Measurements from ENCODE around the gene IGF2.
"Not testable (repeated sequence)": the region's sequence is repeated elsewhere in the genome, so short reads cannot be mapped to it uniquely, and the experiment has no call there.

The IGF2 gene

DNA sequence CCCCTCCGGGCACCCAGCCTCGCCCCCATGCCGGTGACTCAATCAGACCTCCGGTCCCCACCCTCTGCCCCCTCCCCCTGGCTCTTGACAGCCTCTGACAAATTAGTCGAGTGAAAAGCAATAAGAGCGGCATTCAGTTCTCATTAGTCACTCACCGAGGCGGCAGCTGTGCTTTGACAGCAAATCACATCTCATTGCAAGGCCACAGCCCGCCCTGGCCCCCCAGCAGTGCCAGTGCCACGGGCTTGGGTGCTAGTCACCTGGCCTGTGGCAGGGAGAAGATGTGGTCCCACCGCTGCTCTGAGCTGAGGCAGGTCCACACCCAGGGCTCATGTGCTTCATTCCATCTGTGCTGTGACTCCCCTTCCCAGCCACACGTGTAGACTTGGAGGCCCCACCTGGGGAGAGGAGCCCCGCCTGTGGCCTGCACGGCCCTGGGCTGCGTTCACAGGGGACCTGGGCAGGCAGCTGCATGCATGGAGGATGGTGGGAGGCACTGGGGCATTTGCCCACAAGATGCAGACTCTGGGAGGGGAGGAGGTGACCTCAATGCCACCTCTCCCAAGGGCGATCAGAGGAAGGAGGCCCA, 39.8 kb upstream of the IGF2 start:
- Histone ChIP-seq H3K27me3 (replicated peaks; ENCODE audit: control insufficient read depth, insufficient read depth, low read length) (no peaks in the 10 kb centered on the region), H3K36me3 (ENCODE audit: control insufficient read depth, insufficient read depth, low read length) (no peaks in the 10 kb centered on the region), H3K4me3 (replicated peaks; ENCODE audit: low read depth, low read length) (no peak overlapping the region)
- DNase-seq (ENCODE audit: extremely low read depth, insufficient read length) = no peak
- TF ChIP-seq, protein P1, sequence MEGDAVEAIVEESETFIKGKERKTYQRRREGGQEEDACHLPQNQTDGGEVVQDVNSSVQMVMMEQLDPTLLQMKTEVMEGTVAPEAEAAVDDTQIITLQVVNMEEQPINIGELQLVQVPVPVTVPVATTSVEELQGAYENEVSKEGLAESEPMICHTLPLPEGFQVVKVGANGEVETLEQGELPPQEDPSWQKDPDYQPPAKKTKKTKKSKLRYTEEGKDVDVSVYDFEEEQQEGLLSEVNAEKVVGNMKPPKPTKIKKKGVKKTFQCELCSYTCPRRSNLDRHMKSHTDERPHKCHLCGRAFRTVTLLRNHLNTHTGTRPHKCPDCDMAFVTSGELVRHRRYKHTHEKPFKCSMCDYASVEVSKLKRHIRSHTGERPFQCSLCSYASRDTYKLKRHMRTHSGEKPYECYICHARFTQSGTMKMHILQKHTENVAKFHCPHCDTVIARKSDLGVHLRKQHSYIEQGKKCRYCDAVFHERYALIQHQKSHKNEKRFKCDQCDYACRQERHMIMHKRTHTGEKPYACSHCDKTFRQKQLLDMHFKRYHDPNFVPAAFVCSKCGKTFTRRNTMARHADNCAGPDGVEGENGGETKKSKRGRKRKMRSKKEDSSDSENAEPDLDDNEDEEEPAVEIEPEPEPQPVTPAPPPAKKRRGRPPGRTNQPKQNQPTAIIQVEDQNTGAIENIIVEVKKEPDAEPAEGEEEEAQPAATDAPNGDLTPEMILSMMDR (IDR thresholded peaks at IDR 0.05; ENCODE audit: insufficient read depth, low read length, poor library complexity, severe bottlenecking) = no peak

DNA sequence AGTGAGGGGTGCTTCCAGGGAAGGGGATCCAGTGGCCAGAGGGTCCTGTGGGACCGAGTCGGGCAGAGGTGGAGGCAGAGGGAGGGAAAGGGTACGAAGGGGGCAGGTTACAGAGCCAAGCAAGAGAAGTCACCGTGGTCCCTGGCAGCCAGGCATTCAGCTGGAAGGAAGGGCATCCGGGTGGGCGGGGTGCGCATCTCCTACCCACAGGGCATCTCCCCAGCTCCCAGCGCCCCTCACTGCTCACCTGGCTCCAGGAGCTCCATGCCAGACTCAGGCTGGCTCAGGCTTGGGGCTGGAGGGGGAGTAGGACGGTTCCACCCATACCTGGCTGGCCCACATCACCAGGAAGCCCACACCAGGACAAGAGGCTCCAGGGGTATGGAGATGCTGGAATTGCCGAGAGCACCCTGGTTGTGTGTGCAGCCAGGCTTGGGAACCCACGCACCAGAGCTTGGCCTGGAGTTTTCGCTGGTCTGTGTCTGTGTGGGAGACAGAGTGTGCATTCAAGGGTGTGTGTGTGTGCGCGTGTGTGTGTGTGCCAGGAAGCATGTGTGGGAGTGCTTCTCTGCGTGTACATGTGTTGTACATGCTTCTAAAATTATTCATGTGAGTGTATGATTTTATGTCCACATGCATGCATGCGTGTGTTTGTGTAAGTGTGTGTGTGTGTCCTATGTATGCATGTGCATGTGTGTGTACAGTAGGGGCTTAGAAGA, 39.0 kb upstream of the IGF2 start:
- not testable (repeated sequence) for DNase-seq (ENCODE audit: extremely low read depth, insufficient read length); H3K27me3 ChIP-seq (replicated peaks; ENCODE audit: control insufficient read depth, insufficient read depth, low read length); H3K4me3 ChIP-seq (replicated peaks; ENCODE audit: low read depth, low read length); H3K36me3 ChIP-seq (ENCODE audit: control insufficient read depth, insufficient read depth, low read length)

DNA sequence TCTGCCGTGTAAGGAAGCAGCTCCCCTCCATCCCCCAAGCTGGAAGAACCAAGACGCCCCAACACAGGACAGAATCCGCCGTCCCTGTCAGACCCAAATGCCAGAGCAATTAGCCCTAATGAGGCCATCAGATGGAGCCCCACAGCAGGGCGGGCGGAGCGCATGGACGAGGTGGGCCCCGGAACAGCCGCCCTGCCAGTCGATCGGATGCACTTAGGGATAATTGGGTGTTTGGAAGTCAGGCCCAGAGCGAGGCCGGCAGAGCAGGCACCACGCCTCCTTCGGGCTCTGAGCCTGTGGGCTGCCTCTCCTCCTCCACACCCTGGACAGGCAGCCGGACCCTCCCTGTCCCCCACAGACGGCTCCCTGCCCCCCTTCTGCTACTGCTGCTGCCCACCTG, 37.9 kb upstream of the IGF2 start:
- Histone ChIP-seq H3K4me3 (replicated peaks; ENCODE audit: low read depth, low read length) (no peak overlapping the region), H3K36me3 (ENCODE audit: control insufficient read depth, insufficient read depth, low read length) (no peaks in the 10 kb centered on the region), H3K27me3 (replicated peaks; ENCODE audit: control insufficient read depth, insufficient read depth, low read length) (no peaks in the 10 kb centered on the region)
- TF ChIP-seq, protein P1 (IDR thresholded peaks at IDR 0.05; ENCODE audit: insufficient read depth, low read length, poor library complexity, severe bottlenecking) = no peak
- DNase-seq (ENCODE audit: extremely low read depth, insufficient read length) = no peak

DNA sequence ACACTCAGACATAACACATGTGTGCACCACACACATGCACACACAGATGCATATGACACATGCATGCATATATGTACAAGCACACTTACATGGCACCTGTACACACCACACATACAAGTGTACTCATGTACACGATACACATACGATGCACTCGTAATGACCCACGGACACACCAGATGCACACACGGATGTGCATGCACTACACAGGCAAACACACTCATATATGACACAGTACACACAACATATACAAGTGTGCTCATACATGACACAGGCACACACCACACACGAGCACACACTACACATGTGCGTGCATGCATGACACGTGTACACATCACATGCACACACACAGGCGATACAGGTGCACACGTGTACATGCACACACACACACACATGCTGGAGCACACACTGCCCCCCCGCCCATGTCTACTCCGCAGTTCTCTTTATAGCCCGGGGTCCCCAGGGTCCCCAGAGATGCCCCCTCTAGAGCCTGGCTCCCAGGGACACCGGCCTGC, 37.3 kb upstream of the IGF2 start:
- no peaks in the 10 kb centered on the region for H3K27me3 ChIP-seq (replicated peaks; ENCODE audit: control insufficient read depth, insufficient read depth, low read length)
- TF ChIP-seq, protein P1 (IDR thresholded peaks at IDR 0.05; ENCODE audit: insufficient read depth, low read length, poor library complexity, severe bottlenecking) = no peak
- H3K36me3 ChIP-seq (ENCODE audit: control insufficient read depth, insufficient read depth, low read length) = no peaks in the 10 kb centered on the region
- H3K4me3 ChIP-seq (replicated peaks; ENCODE audit: low read depth, low read length) = no peak overlapping the region
- no peak for DNase-seq (ENCODE audit: extremely low read depth, insufficient read length)

DNA sequence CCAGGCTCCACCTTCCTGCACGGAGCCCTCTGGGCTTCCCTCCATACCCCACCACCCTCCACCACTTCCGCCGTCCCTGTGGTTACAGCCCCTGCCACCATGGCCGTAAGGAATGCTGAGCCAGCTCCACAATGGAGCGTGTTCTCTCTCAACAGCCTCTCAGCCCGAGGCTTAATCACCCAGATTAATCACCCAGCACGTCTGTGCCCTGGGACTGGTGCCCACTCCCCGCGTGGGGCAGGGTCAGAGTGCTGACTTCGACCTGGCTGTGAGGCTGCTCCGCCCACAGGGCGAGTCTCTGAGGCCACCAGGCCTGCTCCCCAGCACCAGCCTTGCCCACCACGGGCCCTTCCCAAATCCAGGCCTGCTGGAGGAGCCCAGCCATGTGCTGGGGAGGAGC, 36.5 kb upstream of the IGF2 start:
- no peak overlapping the region for H3K4me3 ChIP-seq (replicated peaks; ENCODE audit: low read depth, low read length)
- H3K36me3 ChIP-seq (ENCODE audit: control insufficient read depth, insufficient read depth, low read length) = no peaks in the 10 kb centered on the region
- H3K27me3 ChIP-seq (replicated peaks; ENCODE audit: control insufficient read depth, insufficient read depth, low read length) = no peaks in the 10 kb centered on the region
- no peak for DNase-seq (ENCODE audit: extremely low read depth, insufficient read length)
- TF ChIP-seq, protein P1 (IDR thresholded peaks at IDR 0.05; ENCODE audit: insufficient read depth, low read length, poor library complexity, severe bottlenecking) = no peak

- no peak overlapping the region for H3K4me3 ChIP-seq (replicated peaks; ENCODE audit: low read depth, low read length)
- no peaks in the 10 kb centered on the region for H3K27me3 ChIP-seq (replicated peaks; ENCODE audit: control insufficient read depth, insufficient read depth, low read length)
- TF ChIP-seq, protein P1 (IDR thresholded peaks at IDR 0.05; ENCODE audit: insufficient read depth, low read length, poor library complexity, severe bottlenecking) = no peak
- H3K36me3 ChIP-seq (ENCODE audit: control insufficient read depth, insufficient read depth, low read length) = no peaks in the 10 kb centered on the region
- no peak for DNase-seq (ENCODE audit: extremely low read depth, insufficient read length)
These were observed 35.2 kb upstream of the IGF2 start for GRCh38 chr11:2174361-2174760.
